ENCODE data around the gene DCDC1. TPM values are rescaled to one million over a fixed set of nuclear protein-coding genes. Genes with fewer than 3 reads are reported as not detected.

Gene DCDC1
- total and polyA plus RNA-seq, 2 donors from 2014 or later = 0.39 to 6.6 TPM

GRCh38 chr11:31026315-31026714 lies 343.2 kb downstream of the DCDC1 start:
- intact Hi-C loops (cut with DNase I) = no loop called here
- H3K27me3 ChIP-seq (ENCODE audit: control insufficient read depth, insufficient read depth, low read length) = no peaks in the 10 kb centered on the region

GRCh38 chr11:31022080-31022479 lies 347.5 kb downstream of the DCDC1 start:
- DNase-seq = no peak
- Histone ChIP-seq H3K9me3 (ENCODE audit: control insufficient read depth in 2 of 3, insufficient read depth in 1 of 3, low read length in 3 of 3) (no peaks in the 10 kb centered on the region), H3K9ac (ENCODE audit: low read length in 3 of 3) (no peak overlapping the region), H3K4me1 (ENCODE audit: control insufficient read depth in 2 of 3, insufficient read depth in 2 of 3, low read depth in 1 of 3, low read length in 3 of 3) (no peaks in the 10 kb centered on the region), H3K4me3 (ENCODE audit: low read length in 3 of 3) (no peak overlapping the region), H3K36me3 (ENCODE audit: control insufficient read depth in 2 of 3, insufficient read depth in 3 of 3, low read length in 3 of 3) (no peaks in the 10 kb centered on the region), H3K27ac (ENCODE audit: low read depth in 2 of 2, low read length in 2 of 2) (no peak overlapping the region), H3K27me3 (ENCODE audit: control insufficient read depth, insufficient read depth, low read length) (no peaks in the 10 kb centered on the region)
- intact Hi-C loops (cut with DNase I) = no loop called here
- no peak for FAIRE-seq
- no peak for TF ChIP-seq CTCF (IDR thresholded peaks at IDR 0.05; ENCODE audit: borderline replicate concordance, extremely low read depth, insufficient read depth)

More at GRCh38 chr11:31026315-31026714, 343.2 kb downstream of the DCDC1 start:
- Histone ChIP-seq H3K36me3 (ENCODE audit: control insufficient read depth in 2 of 3, insufficient read depth in 3 of 3, low read length in 3 of 3) (no peaks in the 10 kb centered on the region), H3K9me3 (ENCODE audit: control insufficient read depth in 2 of 3, insufficient read depth in 1 of 3, low read length in 3 of 3) (no peaks in the 10 kb centered on the region), H3K9ac (ENCODE audit: low read length in 3 of 3) (no peak overlapping the region), H3K27ac (ENCODE audit: low read depth in 2 of 2, low read length in 2 of 2) (no peak overlapping the region), H3K4me3 (ENCODE audit: low read length in 3 of 3) (no peak overlapping the region), H3K4me1 (ENCODE audit: control insufficient read depth in 2 of 3, insufficient read depth in 2 of 3, low read depth in 1 of 3, low read length in 3 of 3) (no peaks in the 10 kb centered on the region)
- TF ChIP-seq CTCF (IDR thresholded peaks at IDR 0.05; ENCODE audit: borderline replicate concordance, extremely low read depth, insufficient read depth) = no peak
- no peak for DNase-seq
- no peak for FAIRE-seq

GRCh38 chr11:31019786-31020185 lies 349.8 kb downstream of the DCDC1 start:
- Histone ChIP-seq H3K36me3 (ENCODE audit: control insufficient read depth in 2 of 3, insufficient read depth in 3 of 3, low read length in 3 of 3) (no peaks in the 10 kb centered on the region), H3K27ac (ENCODE audit: low read depth in 2 of 2, low read length in 2 of 2) (no peak overlapping the region), H3K4me3 (ENCODE audit: low read length in 3 of 3) (no peak overlapping the region), H3K4me1 (ENCODE audit: control insufficient read depth in 2 of 3, insufficient read depth in 2 of 3, low read depth in 1 of 3, low read length in 3 of 3) (no peaks in the 10 kb centered on the region), H3K9ac (ENCODE audit: low read length in 3 of 3) (no peak overlapping the region), H3K9me3 (ENCODE audit: control insufficient read depth in 2 of 3, insufficient read depth in 1 of 3, low read length in 3 of 3) (no peaks in the 10 kb centered on the region), H3K27me3 (ENCODE audit: control insufficient read depth, insufficient read depth, low read length) (no peaks in the 10 kb centered on the region)
- intact Hi-C loops (cut with DNase I) = no loop called here
- DNase-seq = no peak
- FAIRE-seq = no peak
- TF ChIP-seq CTCF (IDR thresholded peaks at IDR 0.05; ENCODE audit: borderline replicate concordance, extremely low read depth, insufficient read depth) = no peak

- intact Hi-C loops (cut with DNase I) = no loop called here
- Histone ChIP-seq H3K9me3 (ENCODE audit: control insufficient read depth in 2 of 3, insufficient read depth in 1 of 3, low read length in 3 of 3) (no peaks in the 10 kb centered on the region), H3K9ac (ENCODE audit: low read length in 3 of 3) (no peak overlapping the region), H3K27me3 (ENCODE audit: control insufficient read depth, insufficient read depth, low read length) (no peaks in the 10 kb centered on the region), H3K27ac (ENCODE audit: low read depth in 2 of 2, low read length in 2 of 2) (no peak overlapping the region), H3K36me3 (ENCODE audit: control insufficient read depth in 2 of 3, insufficient read depth in 3 of 3, low read length in 3 of 3) (no peaks in the 10 kb centered on the region), H3K4me1 (ENCODE audit: control insufficient read depth in 2 of 3, insufficient read depth in 2 of 3, low read depth in 1 of 3, low read length in 3 of 3) (no peaks in the 10 kb centered on the region), H3K4me3 (ENCODE audit: low read length in 3 of 3) (no peak overlapping the region)
- FAIRE-seq (no peak), DNase-seq (no peak)
- TF ChIP-seq CTCF (IDR thresholded peaks at IDR 0.05; ENCODE audit: borderline replicate concordance, extremely low read depth, insufficient read depth) = no peak
These were observed 364.3 kb downstream of the DCDC1 start for GRCh38 chr11:31005202-31005601.

Data from kidney (tissue), 14 donors.